ENCODE data around the gene ELOVL1.

Gene ELOVL1

DNA sequence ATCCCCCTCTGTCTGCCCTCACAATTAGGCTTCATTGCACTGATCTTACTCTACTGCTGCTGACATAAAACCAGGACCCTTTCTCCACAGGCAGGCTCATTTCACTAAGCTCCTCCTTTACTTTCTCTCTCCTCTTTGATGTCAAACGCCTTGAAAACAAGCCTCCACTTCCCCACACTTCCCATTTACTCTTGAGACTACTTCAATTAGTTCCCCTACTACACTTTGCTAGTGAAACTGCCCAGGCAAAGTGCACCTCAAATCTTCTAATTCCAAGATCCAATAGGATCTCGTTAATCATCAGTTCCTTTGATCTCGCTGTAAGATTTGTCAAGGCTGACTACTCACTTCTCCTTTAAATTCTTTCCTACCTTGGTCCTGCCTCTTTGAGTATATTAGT is 14.9 kb downstream of the ELOVL1 start:
- no peak for DNase-seq

DNA sequence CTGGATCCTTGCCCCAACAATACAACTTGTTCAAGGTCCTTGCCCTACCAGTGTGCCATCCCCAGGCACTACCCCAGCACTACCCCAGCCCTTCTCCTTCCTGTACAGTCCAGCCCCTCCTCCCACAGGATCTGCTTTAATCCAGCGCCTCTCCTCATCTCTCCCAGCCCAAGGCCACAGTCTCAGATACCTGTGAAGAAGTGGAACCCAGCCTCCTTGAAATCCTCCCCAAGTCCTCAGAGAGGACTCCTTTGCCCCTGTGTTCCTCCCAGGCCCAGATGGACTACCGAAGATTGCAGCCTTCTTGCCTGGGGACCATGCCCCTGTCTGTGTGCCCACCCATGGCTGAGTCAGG is 15.5 kb downstream of the ELOVL1 start:
- no peak for DNase-seq

DNA sequence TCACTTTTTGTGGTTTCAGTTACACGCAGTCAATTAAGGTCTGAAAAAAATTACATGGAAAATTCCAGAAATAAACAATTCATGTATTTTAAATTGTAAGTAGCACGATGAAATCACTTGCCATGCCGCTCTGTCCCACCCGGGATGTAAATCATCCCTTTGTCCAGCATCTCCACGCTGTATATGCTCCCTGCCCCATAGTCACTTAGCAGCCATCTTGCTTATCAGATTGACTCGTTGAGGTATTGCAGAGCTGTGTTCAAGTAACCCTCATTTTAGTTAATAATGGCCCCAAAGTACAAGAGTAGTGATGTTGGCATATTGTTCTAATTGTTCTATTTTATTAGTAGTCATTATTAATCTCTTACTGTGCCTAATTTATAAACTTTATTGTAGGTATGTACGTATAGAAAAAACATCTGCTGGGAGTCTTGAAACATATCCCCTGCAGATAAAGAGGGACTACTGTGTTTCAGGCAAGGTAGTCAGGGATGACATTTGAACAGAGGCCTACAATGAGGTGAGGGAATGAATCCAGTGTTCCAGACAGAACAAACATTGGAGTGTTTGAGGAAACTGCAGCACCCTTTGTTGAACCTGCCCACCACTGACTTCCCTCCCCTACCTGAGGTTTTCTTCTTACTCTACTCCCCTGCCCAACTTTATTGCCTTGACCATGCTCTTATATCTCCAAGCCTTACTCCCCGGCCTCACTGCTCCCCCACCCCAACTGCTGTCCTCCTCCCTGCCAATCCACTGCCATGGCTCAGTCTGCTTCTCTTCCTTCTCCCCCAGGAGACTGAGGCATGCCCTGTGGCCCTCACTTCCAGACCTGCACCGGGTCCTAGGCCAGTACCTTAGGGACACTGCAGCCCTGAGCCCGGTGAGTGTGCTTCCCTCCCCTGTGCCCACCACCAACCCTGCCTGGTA is 16.1 kb downstream of the ELOVL1 start:
- no peak for DNase-seq

DNA sequence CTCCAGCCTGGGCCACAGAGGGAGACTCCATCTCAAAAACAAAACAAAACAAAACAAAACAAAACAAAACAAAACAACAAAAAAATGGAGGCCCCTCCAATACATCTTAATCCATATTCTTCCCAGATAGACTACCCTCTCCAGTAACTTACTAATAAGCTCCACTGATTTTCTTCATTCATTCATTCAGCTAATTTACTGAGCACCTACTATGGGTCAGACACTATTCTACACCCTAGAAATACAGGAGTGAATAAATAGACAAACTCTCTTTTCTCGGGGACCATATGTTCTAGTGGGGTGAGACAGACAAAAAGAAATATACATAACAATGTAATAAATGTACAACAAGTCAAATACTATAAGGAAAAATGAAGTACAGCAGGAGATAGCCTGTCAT is 16.8 kb downstream of the ELOVL1 start:
- no peak for DNase-seq

DNA sequence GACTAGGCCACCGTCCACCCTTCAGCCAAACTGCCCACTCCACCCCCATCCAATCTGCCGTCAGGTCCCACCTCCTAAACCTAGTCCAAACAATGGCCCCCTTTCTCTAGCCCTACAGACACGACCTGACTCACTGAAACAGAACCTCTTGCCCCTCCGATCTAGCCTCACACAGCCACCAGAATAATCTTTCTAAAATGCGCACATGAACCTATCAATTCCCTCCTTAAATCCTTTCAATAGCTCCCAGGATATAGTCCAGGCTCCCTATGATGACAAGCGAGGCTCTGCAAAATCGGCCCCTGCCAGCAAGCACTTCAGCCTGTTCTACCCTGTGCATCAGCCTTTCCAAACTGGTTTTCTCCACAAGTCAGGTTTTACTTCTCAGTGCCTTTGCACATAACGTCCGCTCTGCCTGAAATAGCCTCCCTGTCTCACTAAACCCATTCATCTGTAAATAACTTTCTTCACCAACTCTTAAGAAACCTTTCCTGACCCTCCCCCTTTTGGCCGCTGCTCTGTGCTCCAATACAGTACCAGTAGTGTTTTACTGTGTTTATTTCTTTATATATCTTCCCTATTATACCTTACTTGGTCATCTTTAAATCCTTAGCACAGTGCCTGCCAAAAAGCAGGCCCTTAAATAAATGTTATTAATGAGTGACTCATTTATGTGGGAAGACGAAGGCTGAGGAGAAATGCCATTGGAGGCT is 18.1 kb downstream of the ELOVL1 start:
- DNase-seq, result no peak

DNA sequence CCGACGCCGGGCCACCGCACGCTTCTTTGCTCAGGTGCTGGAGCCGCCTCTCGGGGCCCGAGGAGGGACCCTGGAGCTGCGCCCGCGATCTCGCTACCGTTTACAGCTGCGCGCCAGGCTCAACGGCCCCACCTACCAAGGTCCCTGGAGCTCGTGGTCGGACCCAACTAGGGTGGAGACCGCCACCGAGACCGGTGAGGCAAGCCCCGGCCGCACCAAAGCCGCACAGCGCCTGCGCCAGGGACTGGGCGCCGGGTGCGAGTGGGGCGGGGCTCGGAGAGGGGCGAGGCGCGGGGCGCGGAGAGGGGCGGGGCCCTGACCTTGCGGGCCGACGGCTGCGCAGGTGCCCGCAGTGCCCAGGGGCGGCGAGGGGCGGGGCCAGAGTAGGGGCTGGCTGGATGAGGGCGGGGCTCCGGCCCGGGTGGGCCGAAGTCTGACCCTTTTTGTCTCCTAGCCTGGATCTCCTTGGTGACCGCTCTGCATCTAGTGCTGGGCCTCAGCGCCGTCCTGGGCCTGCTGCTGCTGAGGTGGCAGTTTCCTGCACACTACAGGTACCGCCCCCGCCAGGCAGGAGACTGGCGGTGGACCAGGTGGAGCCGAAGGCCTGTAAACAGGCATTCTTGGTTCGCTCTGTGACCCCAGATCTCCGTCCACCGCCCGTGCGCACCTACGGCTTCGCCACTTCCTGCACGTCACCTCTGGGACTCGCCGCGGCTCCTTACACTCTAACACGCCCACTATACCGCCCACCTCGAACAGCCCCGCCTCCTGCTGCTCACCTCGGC is 18.8 kb downstream of the ELOVL1 start:
- DNase-seq, result peak; percentile 63

DNA sequence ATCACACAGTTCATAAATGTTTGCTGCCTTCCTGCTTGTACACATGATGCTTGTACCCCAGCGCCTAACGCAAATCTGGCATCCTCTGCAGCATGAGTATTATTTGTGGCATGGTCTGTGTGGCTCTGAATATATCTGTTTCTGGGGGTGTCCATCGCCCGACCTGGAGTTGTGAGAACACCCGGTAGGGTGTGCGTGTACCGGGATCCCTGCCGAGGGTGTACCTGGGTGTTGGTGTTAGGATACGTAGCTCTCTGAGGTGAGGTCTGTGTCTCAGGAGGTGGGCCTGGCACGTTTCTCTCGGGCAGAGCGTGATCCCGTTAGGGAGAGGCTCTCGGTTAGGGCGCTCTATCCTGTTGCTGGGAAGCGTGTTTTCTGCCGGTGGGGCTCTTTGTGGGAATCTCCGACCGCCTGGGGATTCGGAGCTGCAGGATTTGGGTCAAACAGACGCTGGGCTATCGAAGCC is 19.4 kb downstream of the ELOVL1 start:
- peak; percentile 44 for DNase-seq

DNA sequence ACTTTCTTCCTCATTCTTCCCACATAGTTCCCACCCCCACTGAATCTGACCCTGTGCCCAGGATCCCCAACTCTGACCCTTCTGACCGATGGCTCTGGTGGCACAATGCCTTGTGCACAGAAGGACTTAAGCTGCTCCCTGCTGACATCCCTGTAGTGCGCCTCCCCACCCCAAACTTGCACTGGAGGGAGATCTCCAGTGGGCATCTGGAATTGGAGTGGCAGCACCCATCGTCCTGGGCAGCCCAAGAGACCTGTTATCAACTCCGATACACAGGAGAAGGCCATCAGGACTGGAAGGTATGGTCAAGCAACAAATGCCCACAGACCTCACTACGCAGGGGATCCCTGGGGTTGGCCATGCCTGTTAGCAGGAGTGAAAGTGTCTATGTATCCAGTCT is 21.2 kb downstream of the ELOVL1 start:
- DNase-seq, result no peak

DNA sequence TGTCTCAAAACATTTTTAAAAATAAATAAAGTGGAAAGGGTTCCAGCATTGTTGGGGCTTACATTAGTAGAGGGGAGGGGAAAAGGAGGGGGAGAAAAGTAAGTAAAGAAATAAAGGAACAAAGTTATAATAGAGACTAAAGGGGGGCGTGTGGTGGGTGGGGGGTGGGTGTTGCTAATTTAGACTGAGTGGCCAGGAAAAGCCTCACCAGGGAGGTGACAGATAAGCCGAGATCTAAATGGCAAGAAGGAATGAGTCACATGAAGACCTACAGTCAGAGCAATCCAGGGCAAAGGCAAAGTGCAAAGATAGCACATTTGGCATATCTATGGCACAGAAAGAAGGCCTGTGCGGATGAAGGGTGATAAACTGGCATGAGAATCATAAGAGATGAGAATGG is 22.7 kb downstream of the ELOVL1 start:
- no peak for DNase-seq

DNA sequence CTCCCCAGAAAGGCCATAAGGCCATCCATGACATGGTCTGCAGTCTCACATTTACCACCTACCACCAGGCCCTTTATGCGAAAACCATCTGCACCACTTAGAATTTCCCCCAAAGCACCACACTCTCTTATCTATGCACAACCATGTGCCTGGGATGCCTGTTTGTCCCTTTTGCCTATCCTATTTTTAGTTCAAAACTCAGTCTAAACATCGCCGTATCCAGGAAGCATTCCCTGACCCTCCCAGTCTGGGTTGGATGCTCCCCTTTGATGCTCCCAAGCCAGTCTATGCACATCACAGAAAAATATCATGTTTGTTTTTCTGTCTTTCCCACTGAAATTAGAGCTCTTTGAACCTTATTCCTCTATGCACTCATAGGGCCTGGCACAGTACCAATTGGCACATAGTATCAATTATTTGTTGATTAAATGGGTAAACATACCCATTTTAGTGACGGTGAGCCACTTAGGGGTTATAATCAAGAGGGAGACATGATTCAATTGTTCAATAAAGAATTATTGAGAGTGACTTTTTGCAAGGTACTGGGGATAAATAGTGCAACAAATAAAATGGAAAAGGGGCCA is 23.5 kb downstream of the ELOVL1 start:
- DNase-seq, result no peak

DNA sequence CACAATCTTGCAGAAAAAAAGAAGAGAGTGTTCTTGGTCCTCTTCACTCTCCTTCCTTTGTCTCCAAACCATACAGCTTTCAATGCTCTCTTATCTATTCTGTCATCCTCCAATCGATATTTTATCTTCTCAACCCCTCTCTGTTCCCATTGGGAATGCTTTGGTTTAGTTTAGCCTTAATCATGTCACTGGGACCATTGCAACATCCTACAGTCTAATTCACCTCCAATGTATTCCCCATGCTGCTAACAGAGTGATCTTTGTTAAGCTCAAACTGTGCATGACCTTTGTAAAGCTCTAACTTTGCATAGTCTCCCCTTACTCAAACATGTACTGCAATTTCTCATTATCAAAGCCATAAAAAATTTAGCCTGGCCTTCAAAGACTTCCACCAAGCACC is 27.3 kb downstream of the ELOVL1 start:
- DNase-seq, result no peak

DNA sequence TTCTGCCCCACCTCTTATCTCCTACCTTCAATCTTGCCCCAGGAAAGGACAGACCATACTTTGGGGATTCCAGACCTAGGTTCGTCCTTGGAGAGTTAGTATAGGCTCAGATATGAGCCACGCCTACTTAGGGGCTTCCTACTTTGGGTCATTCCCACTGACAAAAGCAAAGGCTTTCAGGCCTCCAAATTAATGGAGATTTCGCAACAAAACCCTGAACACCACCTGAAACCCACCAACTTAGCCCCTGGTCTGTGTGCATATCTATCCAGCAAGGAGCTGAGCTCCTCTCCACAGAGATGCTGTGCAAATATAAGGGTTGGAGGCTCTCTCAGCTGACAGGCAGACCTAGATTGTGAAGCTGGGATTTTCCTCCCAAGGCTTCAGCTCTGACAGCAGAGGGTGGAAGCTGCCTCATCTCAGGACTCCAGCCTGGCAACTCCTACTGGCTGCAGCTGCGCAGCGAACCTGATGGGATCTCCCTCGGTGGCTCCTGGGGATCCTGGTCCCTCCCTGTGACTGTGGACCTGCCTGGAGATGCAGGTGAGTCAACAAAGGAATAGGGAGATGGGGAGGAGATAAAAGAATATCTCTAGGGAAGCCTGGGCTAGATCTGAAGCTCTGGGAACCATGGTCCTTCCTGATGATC is 28.1 kb downstream of the ELOVL1 start:
- DNase-seq, result no peak

DNA sequence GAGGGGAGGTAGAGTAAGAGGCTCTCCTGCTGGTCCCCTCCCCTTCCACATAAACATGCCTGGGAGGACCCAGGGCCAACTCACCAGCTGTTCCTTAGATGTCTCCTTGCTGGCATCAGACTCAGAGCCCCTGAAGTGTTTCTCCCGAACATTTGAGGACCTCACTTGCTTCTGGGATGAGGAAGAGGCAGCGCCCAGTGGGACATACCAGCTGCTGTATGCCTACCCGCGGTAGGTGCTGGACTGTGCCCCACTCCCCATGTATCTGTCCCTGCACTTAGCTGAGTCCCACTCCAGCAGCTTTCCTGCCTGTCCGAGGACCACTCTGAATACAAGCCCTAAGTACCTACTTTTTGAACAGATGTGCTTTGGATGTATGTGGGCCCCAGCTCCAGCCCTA is 29.8 kb downstream of the ELOVL1 start:
- no peak for DNase-seq

DNA sequence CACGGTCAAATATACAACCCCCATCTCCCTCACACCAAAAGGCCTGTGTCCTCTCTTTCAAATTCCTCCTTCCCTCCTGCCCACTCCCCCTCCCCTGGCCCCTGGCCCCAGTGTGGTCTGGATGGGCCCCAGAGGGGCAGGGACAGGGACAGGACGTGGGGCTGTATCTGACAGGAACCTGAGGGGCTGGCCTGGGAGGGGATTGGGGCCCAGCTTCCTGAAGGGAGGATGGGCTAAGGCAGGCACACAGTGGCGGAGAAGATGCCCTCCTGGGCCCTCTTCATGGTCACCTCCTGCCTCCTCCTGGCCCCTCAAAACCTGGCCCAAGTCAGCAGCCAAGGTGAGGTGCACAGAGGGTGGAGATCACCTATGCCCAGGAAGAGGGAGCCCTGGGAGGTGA is 30.2 kb downstream of the ELOVL1 start, which contains the start of gene MPL:
Gene MPL (plus strand): TSS at position 231 of the 400 bp plus-strand sequence. CDS start 31 bp downstream, at position 262.
- DNase-seq, result no peak

DNA sequence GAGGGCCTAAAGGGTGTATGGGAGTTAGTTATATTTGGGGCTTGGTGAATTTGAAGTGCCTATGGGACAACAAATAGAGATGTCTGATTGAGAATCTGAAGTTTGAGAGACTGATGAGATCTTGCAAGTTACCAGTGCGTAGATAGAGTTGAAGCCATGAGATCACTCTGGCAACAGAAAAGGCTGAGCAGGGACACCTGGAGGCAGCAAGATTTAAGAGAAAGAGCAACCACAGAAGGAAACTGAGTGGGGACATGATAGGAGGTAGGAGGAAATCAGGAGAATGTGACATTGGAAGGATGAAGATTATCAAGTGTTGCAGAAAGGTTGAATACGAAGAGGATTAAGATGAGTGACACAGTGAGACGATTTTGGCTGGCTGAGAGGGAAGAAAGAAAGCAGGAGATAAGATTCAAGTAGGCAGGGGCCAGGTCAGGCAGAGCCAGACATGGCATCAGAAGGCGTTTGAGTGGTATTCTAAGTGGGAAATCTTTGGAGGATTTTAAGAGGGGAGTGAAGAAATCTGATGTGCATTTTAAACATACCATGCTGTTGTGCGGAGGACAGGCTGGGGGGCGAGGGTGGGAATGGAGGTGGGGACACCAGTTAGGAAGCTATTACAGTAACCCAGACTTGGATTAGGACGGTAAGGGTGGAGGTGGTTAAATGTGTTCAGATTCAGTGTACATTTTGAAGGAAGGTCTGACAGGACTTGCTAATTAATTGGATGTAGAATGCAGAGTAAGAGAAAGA is 33.2 kb downstream of the ELOVL1 start:
- no peak for DNase-seq

DNA sequence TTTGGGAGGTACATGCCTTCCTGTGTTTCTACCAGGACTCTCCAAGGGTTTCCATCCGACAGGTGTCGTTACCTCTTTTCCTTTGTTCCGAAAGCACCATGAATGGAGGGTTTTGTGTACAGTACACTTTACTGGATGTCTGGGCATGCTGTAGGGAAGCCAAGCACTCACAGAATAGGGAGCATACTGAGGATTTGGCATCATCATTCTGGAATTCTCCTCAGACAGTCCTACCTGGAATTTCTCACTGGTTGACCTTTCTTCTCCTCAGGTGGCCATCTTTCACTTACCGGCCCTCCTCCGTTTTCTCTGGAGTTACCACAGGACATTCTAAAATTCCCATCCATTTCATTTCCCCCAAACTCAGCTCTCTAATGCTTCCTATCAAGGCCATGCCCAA is 36.1 kb downstream of the ELOVL1 start:
- DNase-seq, result no peak

DNA sequence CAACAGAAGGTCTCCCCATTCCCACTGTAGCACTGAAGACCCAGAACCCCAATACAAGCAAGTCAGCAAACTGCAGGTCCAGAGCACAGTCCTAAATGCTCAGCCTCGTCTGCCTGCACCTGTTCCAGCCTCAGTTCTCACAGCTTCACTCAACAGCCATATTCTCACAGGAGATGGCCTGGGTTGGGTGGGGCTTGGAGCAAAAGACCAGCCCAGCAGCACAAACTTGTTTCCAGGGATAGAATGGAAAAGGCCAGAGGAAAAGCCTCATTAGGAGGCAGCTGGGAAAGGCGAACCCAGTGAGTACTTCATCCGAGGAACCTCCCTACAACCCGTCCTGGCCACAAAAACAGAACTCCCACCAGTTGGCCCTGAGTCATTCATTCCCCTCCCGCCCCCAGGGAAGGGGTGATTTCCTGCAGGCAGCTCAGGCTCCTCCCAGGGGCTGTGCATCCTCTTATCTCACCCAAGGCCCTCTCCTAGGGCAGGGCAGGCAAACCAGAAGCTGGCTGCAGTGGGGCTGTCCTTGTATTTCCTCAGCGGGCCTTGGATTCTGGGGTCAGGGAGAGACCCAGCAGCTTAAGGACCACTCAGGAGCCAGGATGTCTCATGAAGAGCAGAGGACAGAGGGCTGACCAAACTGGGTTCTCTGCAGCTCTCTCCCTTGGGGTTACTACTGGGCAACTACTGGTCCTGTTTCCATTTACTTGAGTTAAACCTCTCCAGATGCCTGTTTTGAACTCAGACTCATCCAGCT is 37.6 kb downstream of the ELOVL1 start:
- no peak for DNase-seq

DNA sequence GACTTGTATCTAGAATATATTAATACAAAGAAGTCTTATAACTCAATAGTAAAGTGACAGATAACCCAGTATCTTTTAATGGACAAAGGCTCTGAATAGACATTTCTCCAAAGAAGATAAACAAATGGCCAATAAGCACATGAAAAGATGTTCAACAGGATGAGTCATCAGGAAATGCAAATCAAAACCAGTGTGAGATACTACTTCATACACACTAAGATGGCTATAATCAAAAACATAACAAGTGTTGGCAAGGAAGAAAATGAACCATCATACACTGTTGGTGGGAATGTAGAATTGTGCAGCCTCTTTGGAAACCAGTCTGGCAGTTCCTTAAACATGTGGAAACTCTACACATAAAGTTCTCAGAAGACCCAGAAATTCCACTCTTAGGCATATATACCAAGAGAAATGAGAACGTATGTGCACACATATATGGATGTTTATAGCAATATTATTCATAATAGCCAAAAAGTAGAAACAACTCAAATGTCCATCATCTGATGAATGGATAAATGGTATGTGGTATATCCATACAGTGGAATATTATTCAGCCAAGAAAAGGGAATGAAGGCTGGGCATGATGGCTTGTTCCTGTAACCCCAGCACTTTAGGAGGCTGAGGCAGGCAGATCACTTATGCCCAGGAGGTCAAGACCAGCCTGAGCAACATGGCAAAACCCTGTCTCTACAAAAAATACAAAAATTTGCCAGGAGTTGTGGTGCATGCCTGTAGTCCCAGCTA is 40.1 kb downstream of the ELOVL1 start:
- DNase-seq, result no peak

DNA sequence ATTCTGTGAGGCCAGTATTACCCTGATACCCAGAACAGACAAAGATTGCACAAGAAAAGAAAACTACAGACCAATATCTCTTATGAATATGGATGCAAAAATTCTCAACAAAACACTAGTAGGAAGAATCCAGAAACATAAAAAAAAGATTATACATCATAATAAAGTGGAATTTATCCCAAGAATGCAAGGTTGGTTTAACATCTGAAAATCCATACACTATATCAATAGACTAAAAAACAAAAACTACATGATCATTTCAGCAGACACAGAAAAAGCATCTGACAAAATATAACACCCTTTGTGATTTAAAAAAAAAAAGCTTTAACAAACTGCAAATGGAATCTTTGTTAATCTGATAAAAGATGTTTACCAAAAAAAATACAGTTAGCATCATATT is 42.4 kb downstream of the ELOVL1 start:
- no peak for DNase-seq

DNA sequence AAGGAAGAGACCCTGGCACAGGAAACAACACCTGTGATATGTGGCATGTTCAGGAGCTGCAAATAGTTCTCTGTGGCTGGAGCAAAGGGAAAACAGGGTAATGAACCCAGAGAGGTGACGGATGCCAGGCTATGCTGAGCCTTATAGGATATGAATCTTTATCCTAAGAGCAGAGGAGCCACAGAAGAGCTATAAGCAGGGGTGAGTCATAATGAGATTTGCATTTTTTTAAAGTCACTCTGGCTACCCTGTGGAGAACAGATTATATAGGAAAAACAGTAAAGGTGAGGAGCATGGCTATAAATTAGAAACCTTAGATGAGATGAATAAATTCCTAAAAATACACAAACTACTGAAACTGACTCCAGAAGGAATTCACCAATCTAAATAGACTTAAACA is 43.0 kb downstream of the ELOVL1 start:
- DNase-seq, result no peak
